ENCODE data around the gene SIRT3.
"Not testable (repeated sequence)": the region's sequence is repeated elsewhere in the genome, so short reads cannot be mapped to it uniquely, and the experiment has no call there.

SIRT3 gene

GRCh38 chr11:191490-192478, 44.4 kb downstream of the SIRT3 start:
- not testable (repeated sequence) for H3K4me3 ChIP-seq (ENCODE audit: low read length); DNase-seq (ENCODE audit: low read depth)
- TF ChIP-seq CTCF (IDR thresholded peaks at IDR 0.05; ENCODE audit: insufficient read depth, low read depth, low read length, missing control alignments), result peak; percentile 13

- H3K4me3 ChIP-seq (ENCODE audit: low read length); DNase-seq (ENCODE audit: low read depth): not testable (repeated sequence)
Measured at GRCh38 chr11:190546-190945, 45.6 kb downstream of the SIRT3 start.

DNA sequence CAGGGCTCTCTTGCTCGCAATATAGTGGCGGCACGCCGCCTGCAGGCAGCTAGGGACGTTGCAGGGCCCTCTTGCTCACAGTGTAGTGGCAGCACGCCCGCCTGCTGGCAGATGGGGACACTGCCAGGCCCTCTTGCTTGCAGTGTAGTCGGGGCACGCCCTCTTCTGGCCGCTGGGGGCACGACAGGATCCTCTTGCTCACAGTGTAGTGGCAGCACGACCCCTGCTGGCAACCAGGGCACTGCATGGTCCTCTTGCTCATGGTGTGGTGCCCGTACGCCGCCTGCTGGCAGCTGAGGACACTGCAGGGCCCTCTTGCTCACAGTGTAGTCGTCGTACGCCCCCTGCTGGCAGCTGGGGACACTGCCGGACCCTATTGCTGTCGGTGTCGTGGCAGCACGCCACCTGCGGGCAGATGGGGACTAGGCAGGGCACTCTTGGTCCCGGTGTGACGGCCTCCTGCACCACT, 46.3 kb downstream of the SIRT3 start:
- not testable (repeated sequence) for H3K4me3 ChIP-seq (ENCODE audit: low read length); DNase-seq (ENCODE audit: low read depth)

DNA sequence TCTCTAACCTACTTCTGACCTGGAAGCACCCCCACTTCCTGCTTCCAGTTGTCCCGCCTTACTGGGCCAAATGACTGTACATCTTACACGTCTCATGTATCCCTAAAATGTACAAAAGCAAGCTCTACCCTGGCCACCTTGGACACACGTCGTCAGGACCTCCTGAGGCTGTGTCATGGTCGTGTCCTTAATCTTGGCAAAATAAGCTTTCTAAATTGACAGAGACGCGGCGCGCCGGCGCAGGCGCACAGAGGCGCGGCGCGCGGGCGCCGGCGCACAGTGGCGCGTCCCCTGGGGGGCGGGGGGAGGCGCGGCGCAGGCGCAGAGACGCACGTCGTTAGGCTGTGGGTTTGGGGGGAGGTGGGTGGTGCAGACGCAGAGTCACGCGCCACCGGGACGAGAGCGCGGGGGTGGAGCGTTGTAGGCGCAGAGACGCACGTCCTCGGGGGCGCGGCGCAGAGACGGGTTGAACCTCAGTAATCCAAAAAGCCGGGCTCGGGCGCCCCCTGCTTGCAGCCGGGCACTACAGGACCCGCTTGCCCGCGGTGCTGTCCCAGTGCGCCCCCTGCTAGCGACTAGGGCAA, 46.9 kb downstream of the SIRT3 start:
- not testable (repeated sequence) for DNase-seq (ENCODE audit: low read depth)

DNA sequence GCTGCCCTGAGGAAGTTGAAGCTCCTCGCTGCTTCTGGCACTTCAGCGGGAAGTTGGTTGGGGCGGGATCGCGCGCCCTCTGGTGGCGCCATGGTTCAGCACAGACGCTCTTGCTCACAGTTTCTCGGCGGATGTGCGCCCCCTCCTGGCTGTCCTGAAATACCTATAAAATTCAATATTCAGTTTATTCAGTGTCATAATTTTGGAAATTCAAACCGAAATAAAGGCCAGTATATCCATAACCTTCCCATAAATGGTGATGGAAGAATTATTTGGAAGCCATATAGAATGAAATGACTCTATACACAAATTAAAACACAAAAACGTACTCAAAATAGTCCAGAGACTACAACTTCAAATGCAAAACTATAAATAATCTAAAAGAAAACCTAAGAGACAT, 55.9 kb downstream of the SIRT3 start:
- DNase-seq (ENCODE audit: low read depth); H3K4me3 ChIP-seq (ENCODE audit: low read length): not testable (repeated sequence)
- peak; percentile 21 for TF ChIP-seq CTCF (IDR thresholded peaks at IDR 0.05; ENCODE audit: insufficient read depth, low read depth, low read length, missing control alignments)

More for the DNA sequence above, 46.9 kb downstream of the SIRT3 start:
- not testable (repeated sequence) for H3K4me3 ChIP-seq (ENCODE audit: low read length)
